ENCODE results near the gene PSMD6.

GRCh38 chr3:63972196-63972595 lies 51.1 kb downstream of the PSMD6 start:
- TF ChIP-seq POLR2A (IDR thresholded peaks at IDR 0.05) (no peak), EP300 (IDR thresholded peaks at IDR 0.05) (no peak), POLR2AphosphoS5 (IDR thresholded peaks at IDR 0.05) (no peak)
- TF ChIP-seq, protein P1, sequence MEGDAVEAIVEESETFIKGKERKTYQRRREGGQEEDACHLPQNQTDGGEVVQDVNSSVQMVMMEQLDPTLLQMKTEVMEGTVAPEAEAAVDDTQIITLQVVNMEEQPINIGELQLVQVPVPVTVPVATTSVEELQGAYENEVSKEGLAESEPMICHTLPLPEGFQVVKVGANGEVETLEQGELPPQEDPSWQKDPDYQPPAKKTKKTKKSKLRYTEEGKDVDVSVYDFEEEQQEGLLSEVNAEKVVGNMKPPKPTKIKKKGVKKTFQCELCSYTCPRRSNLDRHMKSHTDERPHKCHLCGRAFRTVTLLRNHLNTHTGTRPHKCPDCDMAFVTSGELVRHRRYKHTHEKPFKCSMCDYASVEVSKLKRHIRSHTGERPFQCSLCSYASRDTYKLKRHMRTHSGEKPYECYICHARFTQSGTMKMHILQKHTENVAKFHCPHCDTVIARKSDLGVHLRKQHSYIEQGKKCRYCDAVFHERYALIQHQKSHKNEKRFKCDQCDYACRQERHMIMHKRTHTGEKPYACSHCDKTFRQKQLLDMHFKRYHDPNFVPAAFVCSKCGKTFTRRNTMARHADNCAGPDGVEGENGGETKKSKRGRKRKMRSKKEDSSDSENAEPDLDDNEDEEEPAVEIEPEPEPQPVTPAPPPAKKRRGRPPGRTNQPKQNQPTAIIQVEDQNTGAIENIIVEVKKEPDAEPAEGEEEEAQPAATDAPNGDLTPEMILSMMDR (IDR thresholded peaks at IDR 0.05) = no peak
